ENCODE results near the gene PDXP.

The PDXP gene

GRCh38 chr22:37629928-37630327 lies 28.6 kb upstream of the PDXP start:
- no peak for DNase-seq

- no peak for DNase-seq
Measured at GRCh38 chr22:37630839-37631435, 27.6 kb upstream of the PDXP start.

- no peak for DNase-seq
Measured at GRCh38 chr22:37631448-37632173, 26.9 kb upstream of the PDXP start.

GRCh38 chr22:37632174-37633088 lies 26.1 kb upstream of the PDXP start:
- DNase-seq = no peak

- peak; percentile 35 to 38 for DNase-seq
Measured at GRCh38 chr22:37633089-37633624, 25.4 kb upstream of the PDXP start.

- peak; percentile 53 to 69 for DNase-seq
Measured at GRCh38 chr22:37633625-37634416, 24.7 kb upstream of the PDXP start.

GRCh38 chr22:37634417-37634924 lies 24.1 kb upstream of the PDXP start:
- peak in 1 of 2 donors; percentile 33 for DNase-seq

- no peak for DNase-seq
Measured at GRCh38 chr22:37635157-37635556, 23.4 kb upstream of the PDXP start.

- DNase-seq = no peak
Measured at GRCh38 chr22:37636186-37636948, 22.2 kb upstream of the PDXP start.

GRCh38 chr22:37636949-37637273 lies 21.6 kb upstream of the PDXP start:
- no peak for DNase-seq

- peak in 1 of 2 donors; percentile 30 for DNase-seq
Measured at GRCh38 chr22:37638391-37639069, 20.0 kb upstream of the PDXP start.

- peak; percentile 65 to 75 for DNase-seq
Measured at GRCh38 chr22:37639070-37639760, 19.3 kb upstream of the PDXP start, which contains the start of gene SH3BP1. Gene SH3BP1 (plus strand): TSS chr22:37639669. CDS start chr22:37639788, 119 bp downstream.

GRCh38 chr22:37639771-37640590 lies 18.5 kb upstream of the PDXP start:
- peak in 1 of 2 donors; percentile 49 for DNase-seq

- no peak for DNase-seq
Measured at GRCh38 chr22:37640591-37641560, 17.6 kb upstream of the PDXP start.

GRCh38 chr22:37641561-37641949 lies 17.0 kb upstream of the PDXP start:
- no peak for DNase-seq

GRCh38 chr22:37643225-37643847 lies 15.2 kb upstream of the PDXP start:
- peak; percentile 95 to 96 for DNase-seq

- DNase-seq = no peak
Measured at GRCh38 chr22:37647317-37647716, 11.2 kb upstream of the PDXP start.

- no peak for DNase-seq
Measured at GRCh38 chr22:37647928-37648327, 10.6 kb upstream of the PDXP start.

Measured in stimulated activated CD4-positive, alpha-beta T cell treated with anti-CD3 and anti-CD28 coated beads, Interleukin-2, amount 100 ng/mL, for 24 hours (primary cell).